ENCODE results near the gene AAK1. TPM values are rescaled to one million over a fixed set of nuclear protein-coding genes. Genes with fewer than 3 reads are reported as not detected.

AAK1 gene
- total RNA-seq, 1 experiment from 2014 or later, result 30.6 TPM

- Histone ChIP-seq H2AFZ (ENCODE audit: low read length) (no peak overlapping the region), H3K23ac (ENCODE audit: insufficient read length, low read depth, low read length) (no peak overlapping the region), H3K18ac (ENCODE audit: insufficient read length, low read depth, low read length) (no peak overlapping the region), H3T11ph (ENCODE audit: low read length) (no peak overlapping the region), H2BK5ac (ENCODE audit: insufficient read length, low read length) (no peak overlapping the region), H3K4me2 (ENCODE audit: insufficient read depth, insufficient read length, low read length) (no peak overlapping the region), H4K8ac (replicated peaks; ENCODE audit: insufficient read length, low read depth, low read length) (no peak overlapping the region), H3K27me3 (ENCODE audit: insufficient read depth, low read length) (no peaks in the 10 kb centered on the region), H2BK12ac (ENCODE audit: insufficient read length, low read depth, low read length) (no peak overlapping the region), H2BK20ac (ENCODE audit: low read depth, low read length, poor library complexity, severe bottlenecking) (no peak overlapping the region), H2BK120ac (ENCODE audit: low read depth, low read length, poor library complexity, severe bottlenecking) (no peak overlapping the region), H3K27ac (ENCODE audit: insufficient read length, low read depth, low read length) (no peak overlapping the region), H3K4me1 (ENCODE audit: insufficient read depth, low read length) (no peaks in the 10 kb centered on the region), H3K79me2 (ENCODE audit: insufficient read depth, low read length) (no peaks in the 10 kb centered on the region), H3K14ac (ENCODE audit: insufficient read depth, low read length) (no peak overlapping the region), H3K23me2 (ENCODE audit: insufficient read length, low read depth, low read length, poor library complexity, severe bottlenecking) (no peaks in the 10 kb centered on the region), H4K5ac (ENCODE audit: insufficient read length, low read depth, low read length) (no peak overlapping the region), H4K91ac (ENCODE audit: insufficient read length, low read depth, low read length) (no peak overlapping the region), H2AK5ac (ENCODE audit: insufficient read length, low read length) (no peak overlapping the region), H2BK15ac (ENCODE audit: low read depth, low read length) (no peak overlapping the region), H3K9me3 (ENCODE audit: control insufficient read depth, low read depth, low read length) (no peaks in the 10 kb centered on the region), H3K56ac (ENCODE audit: insufficient read length, low read depth, low read length) (no peak overlapping the region), H3K79me1 (ENCODE audit: insufficient read depth, low read depth, low read length, poor library complexity, severe bottlenecking) (no peaks in the 10 kb centered on the region), H3K4ac (ENCODE audit: low read depth, low read length) (no peak overlapping the region), H4K20me1 (ENCODE audit: control insufficient read depth, insufficient read depth, insufficient read length) (no peaks in the 10 kb centered on the region), H3K9ac (ENCODE audit: extremely low read depth, insufficient read length, low read length) (no peak overlapping the region)
- no peak for TF ChIP-seq CTCF (conservative IDR thresholded peaks at IDR 0.05)
- peaks cover 8 to 17% of the 10 kb centered on the region in 2 experiments for H3K4me1 Mint-ChIP-seq
- H3K27me3 Mint-ChIP-seq (ENCODE audit: low read depth), result no peaks in the 10 kb centered on the region
- no peak overlapping the region for H3K4me3 Mint-ChIP-seq
- H3K27ac Mint-ChIP-seq, result peak overlapping the region in 1 of 3 experiments; percentile 2; a peak in 1 of 7 replicates
- DNase-seq, result no peak
- H3K9me3 Mint-ChIP-seq, result no peaks in the 10 kb centered on the region
- H3K36me3 Mint-ChIP-seq (ENCODE audit: insufficient read depth in 1 of 3, low read depth in 3 of 3), result no peaks in the 10 kb centered on the region; a peak in 1 of 7 replicates
- no CpG with 5 or more reads among the region's 1 CpG for WGBS (ENCODE audit: extremely low coverage, insufficient read length, low lambda C conversion rate)
Observed at GRCh38 chr2:69477627-69478026, 165.9 kb downstream of the AAK1 start.
